Measurements from ENCODE around the gene FGF22. TPM values are rescaled to one million over a fixed set of nuclear protein-coding genes. Genes with fewer than 3 reads are reported as not detected.
"Not testable (repeated sequence)": the region's sequence is repeated elsewhere in the genome, so short reads cannot be mapped to it uniquely, and the experiment has no call there.

Gene FGF22
- total and polyA plus RNA-seq, 2 donors from 2014 or later = 0.19 to 0.71 TPM

- FAIRE-seq (no peak), DNase-seq (no peak)
- Histone ChIP-seq H3K9ac (ENCODE audit: low read length in 3 of 3) (no peak overlapping the region), H3K27ac (ENCODE audit: low read depth in 2 of 2, low read length in 2 of 2) (no peak overlapping the region), H3K27me3 (ENCODE audit: control insufficient read depth, insufficient read depth, low read length) (no peaks in the 10 kb centered on the region), H3K9me3 (ENCODE audit: control insufficient read depth in 2 of 3, insufficient read depth in 1 of 3, low read length in 3 of 3) (no peaks in the 10 kb centered on the region), H3K4me3 (ENCODE audit: low read length in 3 of 3) (no peak overlapping the region), H3K4me1 (ENCODE audit: control insufficient read depth in 2 of 3, insufficient read depth in 2 of 3, low read depth in 1 of 3, low read length in 3 of 3) (no peaks in the 10 kb centered on the region), H3K36me3 (ENCODE audit: control insufficient read depth in 2 of 3, insufficient read depth in 3 of 3, low read length in 3 of 3) (peaks cover 0 to 5% (median 3%) of the 10 kb centered on the region in 3 donors)
- intact Hi-C loops (cut with DNase I) = no loop called here
- TF ChIP-seq, protein P1, sequence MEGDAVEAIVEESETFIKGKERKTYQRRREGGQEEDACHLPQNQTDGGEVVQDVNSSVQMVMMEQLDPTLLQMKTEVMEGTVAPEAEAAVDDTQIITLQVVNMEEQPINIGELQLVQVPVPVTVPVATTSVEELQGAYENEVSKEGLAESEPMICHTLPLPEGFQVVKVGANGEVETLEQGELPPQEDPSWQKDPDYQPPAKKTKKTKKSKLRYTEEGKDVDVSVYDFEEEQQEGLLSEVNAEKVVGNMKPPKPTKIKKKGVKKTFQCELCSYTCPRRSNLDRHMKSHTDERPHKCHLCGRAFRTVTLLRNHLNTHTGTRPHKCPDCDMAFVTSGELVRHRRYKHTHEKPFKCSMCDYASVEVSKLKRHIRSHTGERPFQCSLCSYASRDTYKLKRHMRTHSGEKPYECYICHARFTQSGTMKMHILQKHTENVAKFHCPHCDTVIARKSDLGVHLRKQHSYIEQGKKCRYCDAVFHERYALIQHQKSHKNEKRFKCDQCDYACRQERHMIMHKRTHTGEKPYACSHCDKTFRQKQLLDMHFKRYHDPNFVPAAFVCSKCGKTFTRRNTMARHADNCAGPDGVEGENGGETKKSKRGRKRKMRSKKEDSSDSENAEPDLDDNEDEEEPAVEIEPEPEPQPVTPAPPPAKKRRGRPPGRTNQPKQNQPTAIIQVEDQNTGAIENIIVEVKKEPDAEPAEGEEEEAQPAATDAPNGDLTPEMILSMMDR (IDR thresholded peaks at IDR 0.05; ENCODE audit: borderline replicate concordance, extremely low read depth, insufficient read depth) = no peak
Measured at GRCh38 chr19:623974-624373, 15.7 kb upstream of the FGF22 start.

GRCh38 chr19:624433-625109 lies 15.1 kb upstream of the FGF22 start:
- Histone ChIP-seq H3K9ac (ENCODE audit: low read length in 3 of 3) (no peak overlapping the region), H3K27me3 (ENCODE audit: control insufficient read depth, insufficient read depth, low read length) (no peaks in the 10 kb centered on the region), H3K9me3 (ENCODE audit: control insufficient read depth in 2 of 3, insufficient read depth in 1 of 3, low read length in 3 of 3) (no peaks in the 10 kb centered on the region), H3K36me3 (ENCODE audit: control insufficient read depth in 2 of 3, insufficient read depth in 3 of 3, low read length in 3 of 3) (peaks cover 0 to 5% (median 3%) of the 10 kb centered on the region in 3 donors), H3K4me1 (ENCODE audit: control insufficient read depth in 2 of 3, insufficient read depth in 2 of 3, low read depth in 1 of 3, low read length in 3 of 3) (no peaks in the 10 kb centered on the region), H3K27ac (ENCODE audit: low read depth in 2 of 2, low read length in 2 of 2) (no peak overlapping the region), H3K4me3 (ENCODE audit: low read length in 3 of 3) (no peak overlapping the region)
- DNase-seq = no peak
- TF ChIP-seq, protein P1 (IDR thresholded peaks at IDR 0.05; ENCODE audit: borderline replicate concordance, extremely low read depth, insufficient read depth) = no peak
- FAIRE-seq = no peak
- intact Hi-C loops (cut with DNase I) = no loop called here

- peaks cover 0 to 5% (median 3%) of the 10 kb centered on the region in 3 donors for H3K36me3 ChIP-seq (ENCODE audit: control insufficient read depth in 2 of 3, insufficient read depth in 3 of 3, low read length in 3 of 3)
- FAIRE-seq = no peak
Measured at GRCh38 chr19:625257-625656, 14.4 kb upstream of the FGF22 start.

DNA sequence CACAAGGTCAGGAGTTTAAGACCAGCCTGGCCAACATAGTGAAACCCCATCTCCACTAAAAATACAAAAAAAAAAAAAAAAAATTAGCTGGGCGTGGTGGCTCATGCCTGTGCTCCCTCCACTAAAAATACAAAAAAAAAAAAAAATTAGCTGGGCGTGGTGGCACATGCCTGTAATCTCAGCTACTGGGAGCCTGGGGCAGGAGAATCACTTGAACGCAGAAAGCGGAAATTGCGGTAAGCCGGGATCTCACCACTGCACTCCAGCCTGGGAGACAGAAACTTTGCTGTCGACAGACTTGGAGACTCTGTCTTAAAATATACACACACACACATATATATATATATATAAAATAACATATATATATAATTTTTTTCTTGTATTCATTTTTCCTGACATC lies 13.1 kb upstream of the FGF22 start:
- H3K9ac ChIP-seq (ENCODE audit: low read length in 3 of 3); H3K4me3 ChIP-seq (ENCODE audit: low read length in 3 of 3); intact Hi-C loops (cut with DNase I); DNase-seq; H3K9me3 ChIP-seq (ENCODE audit: control insufficient read depth in 2 of 3, insufficient read depth in 1 of 3, low read length in 3 of 3); H3K36me3 ChIP-seq (ENCODE audit: control insufficient read depth in 2 of 3, insufficient read depth in 3 of 3, low read length in 3 of 3); H3K27ac ChIP-seq (ENCODE audit: low read depth in 2 of 2, low read length in 2 of 2); H3K27me3 ChIP-seq (ENCODE audit: control insufficient read depth, insufficient read depth, low read length); FAIRE-seq; H3K4me1 ChIP-seq (ENCODE audit: control insufficient read depth in 2 of 3, insufficient read depth in 2 of 3, low read depth in 1 of 3, low read length in 3 of 3): not testable (repeated sequence)

More at GRCh38 chr19:625257-625656, 14.4 kb upstream of the FGF22 start:
- TF ChIP-seq, protein P1 (IDR thresholded peaks at IDR 0.05; ENCODE audit: borderline replicate concordance, extremely low read depth, insufficient read depth) = no peak
- Histone ChIP-seq H3K9me3 (ENCODE audit: control insufficient read depth in 2 of 3, insufficient read depth in 1 of 3, low read length in 3 of 3) (no peaks in the 10 kb centered on the region), H3K27ac (ENCODE audit: low read depth in 2 of 2, low read length in 2 of 2) (no peak overlapping the region), H3K4me3 (ENCODE audit: low read length in 3 of 3) (no peak overlapping the region), H3K9ac (ENCODE audit: low read length in 3 of 3) (no peak overlapping the region), H3K27me3 (ENCODE audit: control insufficient read depth, insufficient read depth, low read length) (no peaks in the 10 kb centered on the region), H3K4me1 (ENCODE audit: control insufficient read depth in 2 of 3, insufficient read depth in 2 of 3, low read depth in 1 of 3, low read length in 3 of 3) (no peaks in the 10 kb centered on the region)
- intact Hi-C loops (cut with DNase I) = no loop called here
- no peak for DNase-seq

All from kidney (tissue), 14 donors.